Amygdala (tissue), 56 donors: ENCODE data around the gene CELA2B.
"Not testable (repeated sequence)": the region's sequence is repeated elsewhere in the genome, so short reads cannot be mapped to it uniquely, and the experiment has no call there.

Experiments used
- DNase-seq, 56 donors: peaks; one replicate each; lab custom pipeline; 2025; lab: John Stamatoyannopoulos, UW

Gene CELA2B

DNA sequence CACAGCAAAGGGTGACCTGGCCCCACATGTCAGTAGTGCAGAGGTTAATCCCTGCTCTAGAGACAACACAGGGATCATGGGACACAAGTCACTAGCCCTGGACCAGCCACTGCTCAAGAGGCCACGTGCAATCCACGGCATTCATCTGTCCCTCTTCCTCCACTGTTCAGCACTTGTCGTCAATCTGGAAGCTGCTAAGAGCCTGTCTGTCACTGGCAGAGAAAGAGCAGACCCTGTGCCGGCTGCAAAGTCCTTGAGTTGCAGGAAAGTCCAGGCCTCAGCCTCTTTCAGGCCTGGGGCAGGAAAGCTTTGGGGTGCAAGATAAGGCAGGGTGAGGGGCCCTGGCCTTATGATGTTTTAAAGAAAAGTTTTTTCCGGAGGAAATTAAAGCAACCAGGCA, 16.7 kb downstream of the CELA2B start:
- DNase-seq: no peak

DNA sequence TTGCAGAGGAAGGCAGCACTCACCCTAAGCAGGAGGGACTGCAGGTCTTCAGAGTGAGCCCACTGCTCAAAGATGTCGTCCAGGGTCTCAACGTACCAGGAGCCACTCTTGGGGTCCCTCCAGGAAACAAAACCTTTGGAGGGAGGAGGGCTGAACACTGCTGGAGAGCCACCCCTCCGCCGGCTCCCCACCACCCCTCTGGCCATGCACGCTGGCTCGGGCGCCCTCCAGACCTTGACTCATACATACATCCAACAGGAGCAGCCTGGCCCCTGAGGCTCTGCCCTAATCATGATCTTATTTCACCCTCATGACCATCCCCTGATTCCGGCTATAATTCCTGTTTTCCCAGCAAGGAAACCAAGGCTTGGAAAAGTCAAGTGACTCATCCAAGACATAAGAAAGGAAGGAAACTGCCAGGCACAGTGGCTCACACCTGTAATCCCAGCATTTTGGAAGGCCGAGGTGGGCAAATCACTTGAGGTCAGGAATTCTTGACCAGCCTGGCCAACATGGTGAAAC, 18.0 kb downstream of the CELA2B start:
- DNase-seq: no peak

DNA sequence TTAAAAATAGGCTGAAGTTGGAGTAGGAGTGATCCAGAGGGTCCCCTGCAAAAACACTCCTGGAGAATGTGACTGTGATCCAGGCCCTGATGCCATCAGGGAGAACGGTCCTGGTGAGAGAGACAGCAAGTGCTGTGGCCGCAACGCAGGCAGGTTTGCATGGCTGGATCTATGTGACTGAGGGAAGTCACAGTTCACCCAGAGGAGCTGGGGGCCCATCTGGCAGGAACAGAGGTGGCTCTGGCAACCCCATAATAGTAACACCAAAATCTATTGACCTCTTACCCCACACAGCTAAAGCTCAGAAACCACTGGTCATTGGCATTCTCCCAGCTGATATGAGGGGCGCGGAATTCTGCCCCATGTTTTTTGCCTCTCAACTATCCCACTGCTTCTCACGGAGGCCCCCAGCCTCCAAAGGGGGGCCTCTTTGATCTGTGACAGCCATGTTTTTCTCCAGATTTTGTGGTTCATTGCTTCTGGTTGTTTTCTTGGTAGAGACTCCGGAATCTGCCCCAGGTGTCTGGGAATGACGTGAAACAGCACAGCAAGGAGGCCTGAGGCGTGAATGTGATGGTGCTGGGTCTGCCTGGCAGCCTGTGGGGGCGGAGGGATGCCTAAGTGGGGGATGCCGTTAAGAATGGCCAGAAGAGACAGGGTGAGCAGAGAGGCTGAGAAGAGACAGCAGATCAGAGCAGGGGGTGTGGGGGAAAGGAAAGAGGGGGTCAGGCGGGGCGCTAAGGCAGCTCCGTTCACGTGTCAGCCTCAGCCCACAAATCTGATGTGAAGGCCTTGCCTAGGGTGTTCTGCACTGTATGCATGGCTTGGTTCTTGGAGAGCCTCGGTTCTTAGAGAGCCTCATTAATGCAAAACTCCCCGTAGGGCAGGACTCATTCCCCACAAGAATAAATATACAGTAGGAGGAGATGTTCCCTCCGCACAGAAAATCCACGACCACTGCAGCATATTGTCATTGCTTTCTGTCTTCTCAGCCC, 24.6 kb downstream of the CELA2B start:
- no peak for DNase-seq

DNA sequence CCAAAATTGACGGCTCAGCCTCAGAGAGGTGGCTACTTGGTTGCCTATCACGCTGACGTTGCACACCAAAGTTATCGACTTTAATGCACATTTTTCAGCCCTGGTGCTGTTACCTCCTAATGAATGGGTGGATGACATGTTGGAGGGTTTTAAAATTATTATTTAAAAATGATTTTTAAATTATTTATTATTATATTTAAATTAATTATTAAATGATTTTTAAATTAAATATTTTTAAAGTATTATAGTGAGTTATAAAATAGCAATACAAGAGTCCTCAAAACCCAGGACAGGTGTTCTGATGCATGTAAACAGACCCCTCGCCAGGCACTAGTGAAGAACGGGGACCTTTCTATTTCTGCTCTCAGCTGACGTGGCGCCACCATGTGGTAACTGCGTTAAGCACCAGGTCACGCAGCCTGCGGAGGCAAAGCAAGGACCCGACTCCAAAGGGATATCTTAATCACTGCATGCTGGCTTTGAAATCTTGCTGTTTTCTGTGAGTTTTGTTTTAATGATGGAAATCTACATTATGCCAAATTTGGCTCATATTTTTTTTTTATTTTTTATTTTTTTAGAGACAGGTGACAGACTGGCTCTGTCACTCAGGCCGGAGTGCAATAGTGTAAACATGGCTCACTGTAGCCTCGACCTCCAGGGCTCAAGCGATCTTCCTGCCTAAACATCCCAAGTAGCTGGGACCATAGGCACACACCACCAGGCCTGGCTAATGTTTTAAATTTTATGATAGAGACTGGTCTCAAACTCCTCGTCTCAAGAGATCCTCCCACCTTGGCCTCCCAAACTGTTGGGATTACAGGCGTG, 25.5 kb downstream of the CELA2B start:
- DNase-seq: peak in 14 of 56 donors; percentile 0 to 44 (median 9)

DNA sequence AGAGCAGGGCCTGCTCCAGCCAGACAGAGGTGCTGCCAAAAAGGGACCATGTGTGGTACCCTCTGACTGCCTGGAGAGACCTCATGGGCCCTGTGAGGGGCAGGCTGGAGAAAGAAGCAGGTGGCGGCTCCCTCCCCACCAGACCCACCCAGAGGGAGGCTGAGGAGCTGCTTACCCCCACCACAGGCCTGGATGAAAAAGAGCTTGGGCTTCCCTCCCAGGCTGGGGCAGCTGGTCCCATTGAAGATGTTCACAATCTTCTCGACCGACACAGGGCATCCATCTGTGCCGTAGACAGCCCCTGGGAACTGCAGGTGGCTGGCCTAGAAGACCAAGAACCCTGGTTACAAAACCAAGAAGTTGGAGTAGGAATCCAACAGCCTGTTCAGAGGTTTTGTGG, 28.5 kb downstream of the CELA2B start:
- no peak for DNase-seq

DNA sequence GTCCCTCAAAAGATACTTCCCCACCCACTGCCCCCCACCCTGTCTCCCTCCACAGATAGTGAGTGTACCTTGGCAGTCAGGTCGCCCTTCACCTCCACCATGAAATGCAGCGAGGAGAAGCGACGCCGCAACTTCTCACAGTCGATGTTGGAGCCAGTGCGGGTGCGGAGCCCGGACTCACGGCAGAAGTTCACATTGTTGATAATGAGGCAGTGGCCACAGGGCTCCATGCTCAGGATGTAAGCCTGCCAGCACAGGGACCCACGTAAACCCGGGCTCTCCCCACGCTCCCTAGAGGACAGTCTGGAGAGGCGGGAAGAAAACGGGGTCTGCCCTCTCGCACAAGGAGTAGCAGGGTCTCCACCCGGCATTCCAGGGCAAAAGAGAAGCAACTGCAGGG, 30.9 kb downstream of the CELA2B start:
- DNase-seq: no peak

DNA sequence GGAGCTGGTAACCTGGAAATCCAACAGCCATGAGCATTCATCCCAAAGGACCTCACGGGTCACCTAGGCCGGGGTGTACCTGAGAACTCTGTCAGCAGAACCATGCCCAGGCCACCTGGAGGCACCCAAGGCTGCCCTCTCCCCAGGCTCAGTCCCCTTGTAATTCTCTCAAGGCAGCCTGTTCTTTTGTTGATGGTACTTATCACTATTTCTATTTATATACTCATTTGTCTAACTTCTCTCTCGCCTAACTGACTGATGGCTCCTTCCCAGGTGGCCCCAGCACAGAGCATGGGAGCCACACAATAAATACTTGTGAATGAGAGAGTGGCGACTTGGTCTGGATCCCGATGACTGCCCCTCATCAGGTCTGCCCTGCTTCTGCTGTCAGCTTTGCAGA, 31.4 kb downstream of the CELA2B start:
- no peak for DNase-seq

DNA sequence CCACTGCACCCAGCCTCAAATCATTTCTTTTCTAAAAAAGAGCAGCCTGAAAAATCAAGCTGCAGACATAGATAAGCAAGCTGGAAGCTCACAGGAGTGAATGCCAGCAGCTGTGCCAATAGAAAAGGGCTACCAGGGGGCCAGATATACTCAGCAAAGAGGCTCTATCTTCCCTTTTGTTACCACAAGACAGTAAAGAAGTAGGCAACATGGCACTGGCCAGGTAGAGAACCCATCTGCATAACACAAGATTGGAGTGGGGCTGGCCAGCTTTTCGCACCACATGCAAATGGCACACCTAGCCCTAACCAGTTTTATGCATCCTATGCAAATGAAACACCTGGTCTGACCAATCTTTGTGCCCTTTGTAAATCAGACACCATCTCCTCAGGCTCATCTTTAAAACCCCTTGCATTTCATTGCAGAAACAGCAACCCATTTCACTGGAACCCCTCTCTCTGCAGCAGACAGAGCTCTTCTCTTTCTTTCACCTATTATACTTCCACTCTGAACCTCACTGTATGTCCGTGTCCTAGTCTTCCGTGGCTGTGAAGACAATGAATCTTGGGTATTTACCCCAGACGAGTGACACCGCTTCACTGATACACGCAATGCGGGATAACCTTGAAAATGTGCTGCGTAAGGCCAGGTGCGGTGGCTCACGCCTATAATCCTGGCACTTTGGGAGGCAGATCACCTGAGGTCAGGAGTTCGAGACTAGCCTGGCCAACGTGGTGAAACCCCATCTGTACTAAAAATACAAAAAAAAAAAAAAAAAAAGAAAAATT, 33.0 kb downstream of the CELA2B start:
- DNase-seq: no peak

DNA sequence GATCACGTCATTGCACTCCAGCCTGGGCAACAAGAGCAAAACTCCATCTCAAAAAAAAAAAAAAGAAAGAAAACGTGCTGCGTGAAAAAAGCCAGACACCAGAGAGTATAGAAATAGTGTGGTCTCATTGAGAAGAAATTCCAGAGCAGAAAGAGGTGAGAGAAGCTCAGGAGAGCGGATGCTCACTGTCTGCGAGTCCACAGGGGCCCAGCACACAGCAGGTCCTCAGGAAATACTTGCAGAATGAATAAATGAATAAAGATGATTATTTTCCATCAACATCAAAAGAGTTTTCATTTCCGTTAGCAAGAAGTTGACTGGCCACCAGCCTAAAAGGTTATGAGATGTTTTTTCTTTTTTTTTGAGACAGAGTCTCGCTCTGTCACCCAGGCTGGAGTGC, 33.7 kb downstream of the CELA2B start:
- DNase-seq: no peak

DNA sequence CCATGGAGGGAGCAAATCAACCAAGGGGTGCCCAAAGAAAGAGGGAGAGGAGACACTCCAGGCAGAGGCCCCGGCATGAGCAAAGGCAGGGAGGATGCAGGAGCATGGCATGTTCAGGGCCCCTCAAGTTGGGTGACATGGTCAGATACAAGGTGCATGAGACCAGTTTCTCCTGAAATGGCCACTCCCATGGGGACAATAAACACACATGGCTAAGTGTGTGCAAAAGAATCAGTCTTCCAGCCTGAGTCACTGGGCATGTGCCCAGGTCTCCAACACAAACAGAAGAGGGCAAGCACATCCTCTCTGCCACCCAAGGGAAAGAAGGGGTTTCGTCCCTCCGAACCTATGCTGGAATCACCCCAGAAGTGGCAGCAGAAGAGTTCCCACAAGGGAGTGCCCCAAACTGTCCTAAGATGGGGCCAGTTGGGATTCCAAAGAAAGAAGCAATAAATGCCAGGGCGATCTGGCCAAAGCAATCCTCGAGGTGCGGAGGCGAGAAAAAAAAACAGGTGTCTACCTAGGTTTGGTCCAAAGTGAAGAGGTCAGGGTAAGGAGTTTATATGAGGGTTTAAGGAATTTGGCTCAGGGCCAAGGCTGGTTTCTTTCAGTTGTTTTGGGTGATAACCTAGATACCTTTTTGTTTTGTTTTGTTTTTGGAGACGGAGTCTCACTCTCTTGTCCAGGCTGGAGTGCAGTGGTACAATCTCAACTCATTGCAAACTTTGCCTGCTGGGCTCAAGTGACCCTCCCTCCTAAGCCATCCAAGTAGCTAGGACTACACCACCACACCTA, 34.9 kb downstream of the CELA2B start:
- no peak for DNase-seq

DNA sequence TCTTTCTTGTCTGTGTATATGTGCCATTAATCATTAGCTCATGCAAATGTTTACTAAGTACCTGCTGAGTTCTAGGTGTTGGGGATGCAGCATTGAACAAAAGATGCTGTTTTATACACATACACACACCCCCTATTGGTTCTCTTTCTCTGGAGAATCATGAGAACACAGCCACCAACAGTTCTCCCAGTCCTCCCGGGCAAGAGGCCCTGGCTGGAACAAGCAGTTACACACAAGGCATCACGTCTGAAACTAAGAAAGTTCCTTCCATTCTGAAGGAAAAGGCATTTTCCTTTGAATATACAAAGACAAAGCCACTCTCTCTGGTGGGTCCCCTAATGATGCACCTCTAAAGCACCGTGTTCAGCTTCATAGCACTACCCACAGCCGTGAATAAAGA, 37.3 kb downstream of the CELA2B start:
- peak in 4 of 56 donors; percentile 8 to 49 (median 14) for DNase-seq

DNA sequence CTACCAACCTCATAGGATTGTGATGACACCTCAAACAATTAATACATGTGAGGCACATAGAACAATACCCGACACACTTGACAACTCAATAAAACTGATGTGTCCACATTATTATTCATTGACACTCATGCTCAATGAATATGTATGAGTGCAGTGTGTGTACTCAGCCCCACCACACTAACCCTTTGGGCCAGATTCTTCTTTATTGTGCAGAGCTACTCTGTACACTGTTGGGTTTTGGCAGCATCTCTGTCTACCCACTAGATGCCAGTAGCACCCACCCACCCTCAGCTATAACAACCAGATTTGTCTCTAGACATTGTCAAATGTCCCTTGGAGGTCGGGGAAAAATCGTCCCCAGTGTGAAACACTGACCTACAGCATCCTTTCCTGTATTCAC, 38.0 kb downstream of the CELA2B start:
- no peak for DNase-seq

DNA sequence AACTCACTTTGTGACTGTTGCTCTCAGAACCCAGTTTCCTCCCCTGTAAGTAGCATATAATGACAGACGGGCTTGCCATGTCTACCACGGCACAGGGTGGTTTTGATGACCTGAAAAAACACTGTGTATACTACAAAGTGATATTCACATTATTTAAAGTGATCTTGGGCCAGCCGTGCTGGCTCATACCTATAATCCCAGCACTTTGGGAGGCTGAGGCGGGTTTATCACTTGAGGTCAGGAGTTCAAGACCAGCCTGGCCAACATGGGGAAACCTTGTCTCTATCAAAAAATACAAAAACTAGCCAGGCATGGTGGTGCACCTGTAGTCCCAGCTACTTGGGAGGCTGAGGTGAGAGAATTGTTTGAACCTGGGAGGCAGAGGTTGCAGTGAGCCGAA, 38.7 kb downstream of the CELA2B start:
- not testable (repeated sequence) for DNase-seq

DNA sequence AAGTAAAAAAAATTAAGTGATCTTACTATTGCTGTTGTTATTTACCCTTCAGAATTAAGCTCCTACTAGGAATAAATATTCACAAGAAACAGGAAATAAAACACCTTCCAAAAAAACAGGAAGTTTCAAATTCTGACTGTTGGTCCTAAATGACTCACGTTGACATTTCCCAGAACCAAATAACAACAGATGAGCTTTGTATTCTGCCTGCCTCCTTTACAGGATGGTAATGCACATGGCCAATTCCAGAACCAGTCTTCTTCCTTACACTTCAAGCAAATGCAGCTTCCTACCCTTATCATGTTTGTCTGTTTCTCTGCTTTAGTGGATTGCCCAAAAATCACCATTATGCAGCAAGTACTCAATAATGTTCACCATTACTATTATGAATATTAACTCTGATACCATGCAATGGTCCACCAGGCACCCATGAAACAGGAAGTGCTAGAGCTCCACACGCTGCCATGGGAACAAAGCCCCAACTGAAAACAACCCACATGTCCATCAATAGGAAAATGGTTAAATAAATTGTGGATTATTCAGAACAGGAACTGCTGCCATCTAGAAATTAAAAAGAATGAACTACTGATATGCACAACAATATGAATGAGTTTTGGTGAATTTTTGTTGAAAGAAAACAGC, 39.2 kb downstream of the CELA2B start:
- DNase-seq: no peak

DNA sequence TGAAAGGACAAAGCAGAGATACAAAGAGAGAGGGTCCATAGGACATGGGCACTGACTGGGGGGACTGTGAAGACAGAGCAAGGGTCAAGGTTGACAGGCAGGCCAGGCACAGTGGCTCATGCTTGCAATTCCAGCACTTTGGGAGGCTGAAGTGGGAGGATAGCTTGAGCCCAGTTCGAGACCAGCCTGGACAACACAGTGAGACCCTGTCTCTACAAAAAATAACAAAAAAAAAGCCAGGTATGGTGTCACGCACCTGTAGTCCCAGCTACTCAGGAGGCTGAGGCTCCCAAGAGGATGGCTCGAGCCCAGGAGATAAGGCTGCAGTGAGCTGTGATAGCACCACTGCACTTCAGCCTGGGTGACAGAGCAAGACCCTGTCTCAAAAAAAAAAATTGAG, 43.7 kb downstream of the CELA2B start:
- no peak for DNase-seq

DNA sequence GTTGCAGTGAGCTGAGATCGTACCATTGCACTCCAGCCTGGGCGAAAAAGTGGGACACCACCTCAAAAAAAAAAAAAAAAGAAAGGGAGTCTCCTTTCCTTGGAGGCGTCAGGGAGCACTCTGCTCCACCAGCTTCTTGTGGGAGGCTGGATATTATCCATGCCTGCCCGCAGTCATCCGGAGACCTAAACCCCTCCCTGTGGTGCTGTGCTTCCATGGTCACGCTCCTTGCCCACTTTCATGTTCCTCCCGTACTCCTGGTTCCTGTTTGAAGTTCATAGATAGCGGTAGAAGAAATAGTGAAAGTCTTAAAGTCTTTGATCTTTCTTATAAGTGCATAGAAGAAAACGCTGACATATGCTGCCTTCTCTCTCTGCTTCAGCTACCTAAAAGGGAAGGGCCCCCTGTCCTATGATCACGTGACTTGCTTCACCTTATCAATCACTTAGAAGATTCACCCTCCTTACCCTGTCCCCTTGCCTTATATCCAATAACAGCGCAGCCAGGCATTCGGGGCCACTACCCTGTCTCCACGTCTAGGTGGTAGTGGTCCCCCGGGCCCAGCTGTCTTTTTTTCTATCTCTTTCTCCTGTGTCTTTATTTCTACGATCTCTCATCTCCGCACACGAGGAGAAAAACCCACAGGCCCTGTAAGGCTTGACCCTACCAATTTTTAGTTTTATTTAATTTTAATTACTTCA, 45.5 kb downstream of the CELA2B start:
- not testable (repeated sequence) for DNase-seq

DNA sequence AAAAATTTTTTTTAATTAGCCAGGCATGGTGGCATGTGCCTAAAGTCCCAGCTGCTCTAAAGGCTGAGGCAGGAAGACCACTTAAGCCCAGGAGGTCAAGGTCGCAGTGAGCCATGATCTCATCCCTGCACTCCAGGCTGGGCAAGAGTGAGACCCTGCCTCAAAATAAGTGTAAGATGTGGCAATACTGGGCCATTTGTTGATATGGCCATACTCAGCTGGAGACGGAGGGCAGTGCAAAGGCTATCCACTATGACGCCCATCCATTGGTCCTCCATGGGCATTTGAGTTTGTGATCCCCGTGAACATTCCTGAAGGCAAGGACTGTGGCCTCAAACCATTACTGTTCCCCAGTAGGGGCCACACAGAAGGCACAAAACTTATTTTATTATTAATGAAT, 46.6 kb downstream of the CELA2B start:
- DNase-seq: no peak
